Measurements from ENCODE around the gene PIGR.

- TF ChIP-seq EP300 (IDR thresholded peaks at IDR 0.05) (no peak), CTCF (IDR thresholded peaks at IDR 0.05) (no peak)
Observed at GRCh38 chr1:206887701-206888100, 58.6 kb downstream of the PIGR start.
